Peyer's patch (tissue), 4 donors: ENCODE measurements around the gene SLC29A4. TPM values are rescaled to one million over a fixed set of nuclear protein-coding genes. Genes with fewer than 3 reads are reported as not detected.

Experiments
- DNase-seq, 3 donors: peaks; one replicate each; pipeline ENCODE4 v3.0.0-alpha.2; 2017 to 2019
- H3K27ac ChIP-seq, 4 donors: fragments of 200-600 bp; sonication (generic); one replicate each; pipeline ENCODE4 v1.5.1; 2016 to 2019
- H3K27me3 ChIP-seq, 2 donors: fragments of 200-600 bp; sonication (generic); one replicate each; pipeline ENCODE4 v1.5.1; 2019
- H3K36me3 ChIP-seq, 3 donors: fragments of 200-600 bp; sonication (generic); one replicate each; pipeline ENCODE4 v1.5.1; 2016 to 2019
- H3K4me1 ChIP-seq, 4 donors: fragments of 200-600 bp; sonication (generic); one replicate each; pipeline ENCODE4 v1.5.1; 2016 to 2019
- H3K4me3 ChIP-seq, 4 donors: fragments of 200-600 bp; sonication (generic); 1 replicate in 3 of 4; 2 replicates in 1 of 4; pipeline ENCODE4 v1.5.1; 2016 to 2019; ENCODE audit warnings: mild to moderate bottlenecking in 1 of 4
- H3K9me3 ChIP-seq, 4 donors: fragments of 200-600 bp; sonication (generic); one replicate each; pipeline ENCODE4 v1.5.1; 2016 to 2019; ENCODE audit warnings: mild to moderate bottlenecking in 1 of 4
- POLR2A ChIP-seq, 2 donors: fragments of 450-650 bp; IDR thresholded peaks; one replicate each; pipeline ENCODE4 v1.5.1; 2017; ENCODE audit warnings: antibody characterized with exemption in 2 of 2, mild to moderate bottlenecking in 2 of 2, moderate library complexity in 2 of 2
- total RNA-seq, 4 donors: library from RNA; depleted of rRNA; stranded (reverse); fragments of >200 nt; gene quantifications; one replicate each; pipeline ENCODE4 v1.1.0, GENCODE V29; 2016
- TF ChIP-seq, protein P1 (sequence below), 6 experiments: fragments of 450-650 bp in 4 of 6; fragments of 200-600 bp in 2 of 6; sonication (generic) in 1 of 6; IDR thresholded peaks; one replicate each; pipeline ENCODE4 v1.5.1; 2017 to 2019; ENCODE audit warnings: antibody characterized with exemption in 6 of 6, mild to moderate bottlenecking in 3 of 6, moderate library complexity in 1 of 6

The SLC29A4 gene, protein sequence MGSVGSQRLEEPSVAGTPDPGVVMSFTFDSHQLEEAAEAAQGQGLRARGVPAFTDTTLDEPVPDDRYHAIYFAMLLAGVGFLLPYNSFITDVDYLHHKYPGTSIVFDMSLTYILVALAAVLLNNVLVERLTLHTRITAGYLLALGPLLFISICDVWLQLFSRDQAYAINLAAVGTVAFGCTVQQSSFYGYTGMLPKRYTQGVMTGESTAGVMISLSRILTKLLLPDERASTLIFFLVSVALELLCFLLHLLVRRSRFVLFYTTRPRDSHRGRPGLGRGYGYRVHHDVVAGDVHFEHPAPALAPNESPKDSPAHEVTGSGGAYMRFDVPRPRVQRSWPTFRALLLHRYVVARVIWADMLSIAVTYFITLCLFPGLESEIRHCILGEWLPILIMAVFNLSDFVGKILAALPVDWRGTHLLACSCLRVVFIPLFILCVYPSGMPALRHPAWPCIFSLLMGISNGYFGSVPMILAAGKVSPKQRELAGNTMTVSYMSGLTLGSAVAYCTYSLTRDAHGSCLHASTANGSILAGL
- 10 to 100 TPM in 1 of 4 donors, 1 to 10 TPM in 3; 3.2 to 12.4 (median 4.6) TPM for total RNA-seq

DNA sequence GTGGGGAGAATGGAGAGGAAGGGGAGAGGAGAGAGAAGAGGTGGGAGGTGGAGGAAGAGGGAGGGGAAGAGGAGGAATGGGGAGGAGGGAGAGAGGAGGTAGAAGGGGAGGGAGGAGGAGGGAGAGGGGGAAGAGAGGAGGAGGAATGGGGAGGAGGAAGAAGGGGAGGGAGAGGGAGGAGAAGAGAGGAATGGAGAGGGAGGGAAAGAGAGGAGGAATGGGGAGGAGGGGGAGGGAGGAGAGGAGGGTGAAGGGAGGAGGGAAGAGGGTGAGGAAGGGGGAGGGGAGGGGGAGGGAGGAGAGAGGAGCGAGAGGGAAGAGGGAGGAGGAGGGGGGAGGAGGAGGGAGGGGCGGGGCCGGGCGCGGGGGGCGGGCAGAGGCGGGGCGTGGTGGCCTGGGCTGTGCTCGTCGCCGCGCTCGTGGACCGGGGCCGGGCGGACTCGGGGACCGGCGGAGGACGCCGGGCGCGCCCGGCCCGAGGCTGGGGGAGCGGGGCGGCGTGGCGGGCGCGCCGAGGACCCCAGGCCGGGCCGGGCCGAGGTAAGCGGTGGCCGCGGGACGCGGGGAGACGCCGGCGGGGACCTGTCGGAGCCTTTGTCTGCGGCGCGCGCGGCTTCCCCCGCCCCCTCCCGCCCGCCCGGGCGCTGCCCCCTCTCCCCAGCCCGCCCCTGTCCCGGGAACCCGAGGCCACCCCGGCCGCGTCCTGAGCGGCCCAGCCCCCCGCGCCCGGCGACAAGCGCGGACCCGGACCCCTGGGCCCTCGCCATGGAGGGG, at the start of gene SLC29A4:
Gene SLC29A4 (plus strand): TSS at position 401 of the 774 bp plus-strand sequence. CDS start 4,874 bp downstream, outside the sequence.
- Histone ChIP-seq H3K27ac (no peak within 1 kb of the TSS), H3K4me1 (peaks cover 0 to 23% (median 8%) of the 10 kb centered on the region in 4 donors), H3K9me3 (no peaks in the 10 kb centered on the region), H3K27me3 (peaks cover 0 to 9% of the 10 kb centered on the region in 2 donors), H3K36me3 (no peaks in the 10 kb centered on the region), H3K4me3 (peak within 1 kb of the TSS; percentile 22 to 62 (median 50))
- no peak for TF ChIP-seq POLR2A (IDR thresholded peaks at IDR 0.05)
- TF ChIP-seq, protein P1, sequence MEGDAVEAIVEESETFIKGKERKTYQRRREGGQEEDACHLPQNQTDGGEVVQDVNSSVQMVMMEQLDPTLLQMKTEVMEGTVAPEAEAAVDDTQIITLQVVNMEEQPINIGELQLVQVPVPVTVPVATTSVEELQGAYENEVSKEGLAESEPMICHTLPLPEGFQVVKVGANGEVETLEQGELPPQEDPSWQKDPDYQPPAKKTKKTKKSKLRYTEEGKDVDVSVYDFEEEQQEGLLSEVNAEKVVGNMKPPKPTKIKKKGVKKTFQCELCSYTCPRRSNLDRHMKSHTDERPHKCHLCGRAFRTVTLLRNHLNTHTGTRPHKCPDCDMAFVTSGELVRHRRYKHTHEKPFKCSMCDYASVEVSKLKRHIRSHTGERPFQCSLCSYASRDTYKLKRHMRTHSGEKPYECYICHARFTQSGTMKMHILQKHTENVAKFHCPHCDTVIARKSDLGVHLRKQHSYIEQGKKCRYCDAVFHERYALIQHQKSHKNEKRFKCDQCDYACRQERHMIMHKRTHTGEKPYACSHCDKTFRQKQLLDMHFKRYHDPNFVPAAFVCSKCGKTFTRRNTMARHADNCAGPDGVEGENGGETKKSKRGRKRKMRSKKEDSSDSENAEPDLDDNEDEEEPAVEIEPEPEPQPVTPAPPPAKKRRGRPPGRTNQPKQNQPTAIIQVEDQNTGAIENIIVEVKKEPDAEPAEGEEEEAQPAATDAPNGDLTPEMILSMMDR (IDR thresholded peaks at IDR 0.05) = no peak
- DNase-seq = peak in 1 of 3 donors; percentile 76

DNA sequence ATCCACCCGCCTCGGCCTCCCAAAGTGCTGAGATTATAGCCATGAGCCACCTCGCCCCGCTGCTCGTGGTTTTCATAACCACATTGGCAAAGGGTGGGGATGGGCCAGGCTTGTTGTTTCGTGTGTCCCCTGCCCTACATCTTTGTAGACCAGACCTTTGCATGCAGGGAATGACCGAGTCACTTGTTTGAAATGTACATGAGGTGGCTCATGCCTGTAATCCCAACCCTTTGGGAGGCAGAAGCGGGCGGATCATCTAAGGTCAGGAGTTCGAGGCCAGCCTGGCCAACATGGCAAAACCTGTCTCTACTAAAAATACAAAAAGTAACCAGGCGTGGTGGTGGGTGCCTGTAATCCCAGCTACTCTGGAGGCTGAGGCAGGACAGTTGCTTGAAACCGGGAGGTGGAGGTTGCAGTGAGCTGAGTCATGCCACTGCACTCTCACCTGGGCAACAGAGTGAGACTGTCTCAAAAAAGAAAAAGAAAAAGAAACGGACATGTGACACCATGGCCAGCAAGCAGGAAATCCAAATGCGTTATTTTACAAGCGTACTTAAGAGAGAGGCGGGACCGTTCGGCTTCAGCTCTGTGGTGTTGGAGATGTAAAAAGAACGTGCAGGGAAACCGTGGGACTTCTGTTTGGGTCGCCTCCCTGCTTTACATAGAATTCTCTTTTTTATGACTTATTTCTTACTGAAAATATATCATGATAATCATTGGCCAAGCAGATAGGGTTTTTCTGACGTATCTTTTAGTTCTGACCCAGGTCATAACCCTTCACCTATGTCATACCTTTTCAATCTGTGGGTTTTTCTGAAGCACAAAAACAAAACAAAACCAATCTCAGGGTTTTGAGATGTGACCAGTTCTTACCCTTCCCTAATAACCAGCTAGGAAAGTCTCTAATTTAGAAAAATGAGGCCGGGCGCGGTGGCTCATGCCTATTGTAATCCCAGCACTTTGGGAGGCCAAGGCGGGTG, 47.6 kb upstream of the SLC29A4 start:
- peaks cover 0 to 14% (median 7%) of the 10 kb centered on the region in 4 donors for H3K4me1 ChIP-seq
- peaks cover 0 to 25% (median 0%) of the 10 kb centered on the region in 3 donors for H3K36me3 ChIP-seq
- H3K9me3 ChIP-seq = no peaks in the 10 kb centered on the region
- peak in 2 of 3 donors; percentile 40 to 51 for DNase-seq
- no peak for TF ChIP-seq POLR2A (IDR thresholded peaks at IDR 0.05)
- TF ChIP-seq, protein P1 (IDR thresholded peaks at IDR 0.05) = no peak
- no peaks in the 10 kb centered on the region for H3K27me3 ChIP-seq
- H3K4me3 ChIP-seq = no peak overlapping the region
- H3K27ac ChIP-seq = no peak overlapping the region

DNA sequence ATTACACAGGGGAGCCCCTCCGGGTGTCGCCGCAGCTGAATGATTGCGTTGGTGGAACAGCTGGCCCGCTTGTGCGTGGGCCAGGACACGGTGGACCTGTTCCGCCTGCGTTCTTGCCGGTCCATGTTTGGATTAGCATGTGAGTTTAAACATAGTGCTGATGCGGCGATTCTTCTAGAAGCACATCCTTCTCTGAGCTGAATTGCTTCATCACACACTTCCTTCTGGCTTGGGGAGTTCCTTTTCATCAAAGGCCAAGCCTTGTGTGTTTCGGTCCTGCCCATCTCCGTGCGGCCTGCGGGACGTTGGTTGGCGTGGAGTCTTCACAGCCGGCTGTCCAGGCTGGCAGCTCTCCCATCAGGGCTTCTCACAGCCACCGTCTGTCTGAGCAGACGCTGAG, 45.5 kb upstream of the SLC29A4 start:
- H3K4me3 ChIP-seq = no peak overlapping the region
- peak in 1 of 3 donors; percentile 73 for DNase-seq

DNA sequence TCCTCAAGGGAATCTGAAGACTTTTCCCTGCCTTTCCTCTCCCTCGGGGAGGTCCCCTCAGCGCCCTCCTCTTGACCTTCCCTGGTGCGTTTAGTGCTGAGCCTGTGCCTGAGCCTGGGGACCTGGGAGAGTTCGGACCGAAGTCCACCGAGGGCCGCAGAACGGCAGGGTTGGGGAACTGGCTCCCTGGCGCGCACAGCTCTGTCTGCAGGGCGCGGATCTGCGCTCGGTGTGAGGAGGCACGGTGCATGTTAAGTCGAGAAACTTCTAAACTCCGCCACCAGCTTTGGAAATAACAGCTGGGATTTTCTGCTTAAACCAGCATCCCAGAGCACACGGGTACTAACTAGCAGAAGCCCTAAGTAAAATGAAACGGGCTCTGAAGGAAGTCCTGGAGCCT, 44.2 kb upstream of the SLC29A4 start:
- H3K9me3 ChIP-seq = no peaks in the 10 kb centered on the region
- no peaks in the 10 kb centered on the region for H3K36me3 ChIP-seq
- no peak for DNase-seq
- no peak overlapping the region for H3K27ac ChIP-seq
- H3K4me3 ChIP-seq = no peak overlapping the region
- TF ChIP-seq, protein P1 (IDR thresholded peaks at IDR 0.05) = no peak
- TF ChIP-seq POLR2A (IDR thresholded peaks at IDR 0.05) = no peak
- H3K4me1 ChIP-seq = peaks cover 0 to 11% (median 6%) of the 10 kb centered on the region in 4 donors
- H3K27me3 ChIP-seq = no peaks in the 10 kb centered on the region

More for the DNA sequence above, 45.5 kb upstream of the SLC29A4 start:
- peaks cover 0 to 7% (median 0%) of the 10 kb centered on the region in 3 donors for H3K36me3 ChIP-seq
- no peaks in the 10 kb centered on the region for H3K9me3 ChIP-seq
- no peaks in the 10 kb centered on the region for H3K27me3 ChIP-seq
- TF ChIP-seq, protein P1 (IDR thresholded peaks at IDR 0.05) = no peak
- TF ChIP-seq POLR2A (IDR thresholded peaks at IDR 0.05) = no peak
- H3K4me1 ChIP-seq = peaks cover 0 to 15% (median 7%) of the 10 kb centered on the region in 4 donors
- H3K27ac ChIP-seq = peak overlapping the region in 2 of 4 donors; percentile 17 to 43
